ENCODE measurements around the gene SFXN5. TPM values are rescaled to one million over a fixed set of nuclear protein-coding genes. Genes with fewer than 3 reads are reported as not detected.

Gene SFXN5
- total RNA-seq, 2 experiments from 2014 or later = 15.7 to 18.6 TPM

- no peak for ATAC-seq
- Mint-ChIP-seq H3K27ac (no peak overlapping the region), H3K4me1 (ENCODE audit: low read depth) (no peaks in the 10 kb centered on the region), H3K36me3 (ENCODE audit: low read depth) (no peaks in the 10 kb centered on the region), H3K27me3 (ENCODE audit: low read depth) (no peaks in the 10 kb centered on the region), H3K9me3 (ENCODE audit: insufficient read depth) (no peaks in the 10 kb centered on the region), H3K4me3 (no peak overlapping the region)
- ChIA-PET POLR2A (no interaction called here), CTCF (no interaction called here)
- no peak for DNase-seq
Observed at GRCh38 chr2:73020306-73020656, 51.2 kb downstream of the SFXN5 start.

GRCh38 chr2:73018188-73018825, 53.2 kb downstream of the SFXN5 start:
- ChIA-PET CTCF (interaction anchor here (0.7 kb wide), 1 partner anchor 19 kb away, joined by 3 read pairs; no protein-coding TSS in a partner anchor), POLR2A (no interaction called here)
- Mint-ChIP-seq H3K36me3 (ENCODE audit: low read depth) (no peaks in the 10 kb centered on the region), H3K9me3 (ENCODE audit: insufficient read depth) (no peaks in the 10 kb centered on the region), H3K27ac (no peak overlapping the region), H3K4me3 (no peak overlapping the region), H3K27me3 (ENCODE audit: low read depth) (peaks cover 2% of the 10 kb centered on the region), H3K4me1 (ENCODE audit: low read depth) (no peaks in the 10 kb centered on the region)
- ATAC-seq (no peak), DNase-seq (no peak)

DNA sequence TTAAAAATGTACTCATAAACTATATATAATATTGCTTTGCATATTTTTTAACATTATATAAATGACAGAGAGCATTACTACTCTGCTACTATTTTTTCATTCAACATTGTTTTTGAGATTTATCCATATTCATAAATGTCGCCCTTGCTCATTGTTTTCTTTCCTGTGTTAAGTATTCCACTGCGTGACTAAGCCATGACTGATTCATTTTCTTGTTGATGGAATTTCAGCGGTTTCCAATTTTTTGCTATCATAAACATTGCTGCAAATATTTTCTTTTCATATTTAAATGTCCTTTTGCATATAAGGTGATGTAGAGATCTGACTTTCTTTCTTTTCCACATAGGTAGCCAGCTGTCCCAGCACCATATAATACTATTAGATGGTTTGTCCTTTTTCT, 57.6 kb downstream of the SFXN5 start:
- POLR2A ChIA-PET = no interaction called here
- Mint-ChIP-seq H3K9me3 (ENCODE audit: insufficient read depth) (no peaks in the 10 kb centered on the region), H3K36me3 (ENCODE audit: low read depth) (no peaks in the 10 kb centered on the region), H3K27me3 (ENCODE audit: low read depth) (peaks cover 3% of the 10 kb centered on the region), H3K27ac (no peak overlapping the region), H3K4me3 (no peak overlapping the region), H3K4me1 (ENCODE audit: low read depth) (no peaks in the 10 kb centered on the region)
- CTCF ChIA-PET = no interaction called here
- DNase-seq (no peak), ATAC-seq (no peak)

DNA sequence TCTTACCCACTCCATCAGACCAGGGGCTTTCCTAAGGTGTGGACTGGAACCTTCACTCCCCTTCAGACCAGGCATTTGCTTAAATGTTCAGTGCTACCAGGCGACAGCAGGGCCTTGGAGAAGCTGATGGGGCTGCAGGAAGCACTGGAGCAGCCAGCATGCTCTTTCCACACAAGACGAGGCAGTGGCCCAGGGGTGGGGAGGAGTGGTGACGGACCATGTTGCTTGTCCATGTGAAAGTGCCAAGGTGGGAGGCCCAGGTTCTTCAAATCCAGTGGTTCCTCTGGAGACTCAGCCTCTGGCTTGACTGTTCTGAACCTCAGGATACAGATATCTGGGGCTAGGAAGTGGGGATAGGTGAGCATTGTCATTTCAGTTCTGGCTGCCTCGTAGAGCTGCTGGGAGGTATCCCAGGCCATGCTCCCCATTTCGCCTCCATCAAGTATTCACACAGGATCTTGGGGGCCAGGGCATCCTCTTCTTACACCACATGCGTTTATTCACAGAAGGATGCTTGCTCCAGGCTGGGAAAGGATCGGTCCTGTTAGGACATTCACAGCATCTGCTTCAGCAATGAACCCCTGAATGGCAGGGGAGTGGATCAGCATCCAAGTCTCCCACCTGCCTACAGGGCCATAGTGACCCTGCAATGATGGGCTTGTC, 62.2 kb downstream of the SFXN5 start:
- Mint-ChIP-seq H3K27ac (no peak overlapping the region), H3K4me1 (ENCODE audit: low read depth) (no peaks in the 10 kb centered on the region), H3K27me3 (ENCODE audit: low read depth) (peaks cover 2% of the 10 kb centered on the region), H3K9me3 (ENCODE audit: insufficient read depth) (no peaks in the 10 kb centered on the region), H3K36me3 (ENCODE audit: low read depth) (no peaks in the 10 kb centered on the region), H3K4me3 (no peak overlapping the region)
- DNase-seq (no peak), ATAC-seq (no peak)
- ChIA-PET POLR2A (no interaction called here), CTCF (no interaction called here)

DNA sequence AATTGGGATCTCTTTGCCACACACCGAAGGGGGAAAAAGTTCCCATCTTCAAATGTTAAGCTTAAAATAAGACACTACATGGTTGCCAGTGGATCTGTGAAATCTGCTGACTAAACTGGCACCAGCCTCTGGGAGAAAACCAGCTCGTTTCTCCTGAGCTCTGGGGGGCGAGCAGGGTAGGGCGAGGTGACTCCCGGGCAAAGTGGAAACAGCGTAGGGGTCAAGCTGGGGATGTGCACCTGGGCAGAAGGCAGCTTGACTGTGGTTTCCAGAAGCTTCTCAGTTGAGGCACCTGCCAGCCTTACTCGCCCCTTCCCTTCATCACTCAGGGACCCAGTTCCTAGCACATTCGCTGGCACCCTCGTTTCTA, 62.8 kb downstream of the SFXN5 start:
- CTCF ChIA-PET = no interaction called here
- Mint-ChIP-seq H3K4me1 (ENCODE audit: low read depth) (no peaks in the 10 kb centered on the region), H3K27me3 (ENCODE audit: low read depth) (peaks cover 2% of the 10 kb centered on the region), H3K36me3 (ENCODE audit: low read depth) (no peaks in the 10 kb centered on the region), H3K27ac (no peak overlapping the region), H3K4me3 (no peak overlapping the region), H3K9me3 (ENCODE audit: insufficient read depth) (no peaks in the 10 kb centered on the region)
- POLR2A ChIA-PET = no interaction called here
- no peak for DNase-seq
- ATAC-seq = no peak

GRCh38 chr2:73007991-73008765, 63.3 kb downstream of the SFXN5 start:
- Mint-ChIP-seq H3K36me3 (ENCODE audit: low read depth) (no peaks in the 10 kb centered on the region), H3K9me3 (ENCODE audit: insufficient read depth) (no peaks in the 10 kb centered on the region), H3K27ac (no peak overlapping the region), H3K4me1 (ENCODE audit: low read depth) (no peaks in the 10 kb centered on the region), H3K4me3 (no peak overlapping the region), H3K27me3 (ENCODE audit: low read depth) (peaks cover 2% of the 10 kb centered on the region)
- DNase-seq (no peak), ATAC-seq (no peak)
- POLR2A ChIA-PET = no interaction called here
- CTCF ChIA-PET = no interaction called here

DNA sequence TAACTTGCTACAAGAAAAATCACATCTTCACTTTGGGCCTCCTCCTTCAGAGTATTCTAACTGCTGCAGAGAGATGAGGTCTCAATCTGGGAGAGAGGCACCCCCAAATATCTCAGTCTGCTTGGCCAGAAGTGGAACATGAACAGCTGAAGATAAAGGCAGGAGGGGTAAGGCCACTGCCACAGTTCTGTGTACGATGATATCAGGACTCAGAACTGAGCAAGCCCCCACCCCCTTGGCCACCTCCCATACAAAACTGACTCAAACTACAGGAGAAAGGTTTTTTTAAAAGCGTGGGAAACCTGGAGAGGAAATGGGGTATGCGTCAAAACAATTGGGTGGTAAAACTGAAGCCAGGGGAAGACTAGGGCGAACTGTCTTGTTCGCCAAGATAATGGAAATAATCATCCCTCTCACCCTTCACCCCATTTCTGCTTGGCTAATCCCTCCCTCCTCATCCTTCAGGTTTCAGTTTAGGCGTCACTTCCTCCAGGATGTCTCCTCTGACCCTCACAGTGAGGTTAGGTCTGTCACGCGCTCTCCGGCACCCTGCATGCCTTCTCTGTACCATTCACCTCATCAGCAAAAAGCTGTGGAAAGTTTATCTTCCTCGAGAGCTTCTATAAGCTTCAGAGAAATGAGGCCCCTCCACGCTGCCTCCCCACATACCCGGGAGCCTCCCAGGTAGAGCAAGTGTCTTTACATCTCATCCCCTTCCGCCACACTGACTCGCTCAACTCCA, 64.4 kb downstream of the SFXN5 start:
- ATAC-seq (no peak), DNase-seq (no peak)
- ChIA-PET POLR2A (no interaction called here), CTCF (no interaction called here)
- Mint-ChIP-seq H3K27me3 (ENCODE audit: low read depth) (peaks cover 2% of the 10 kb centered on the region), H3K9me3 (ENCODE audit: insufficient read depth) (no peaks in the 10 kb centered on the region), H3K4me3 (no peak overlapping the region), H3K4me1 (ENCODE audit: low read depth) (no peaks in the 10 kb centered on the region), H3K36me3 (ENCODE audit: low read depth) (no peaks in the 10 kb centered on the region), H3K27ac (no peak overlapping the region)

GRCh38 chr2:73004889-73005596, 66.5 kb downstream of the SFXN5 start:
- Mint-ChIP-seq H3K27me3 (ENCODE audit: low read depth) (no peaks in the 10 kb centered on the region), H3K36me3 (ENCODE audit: low read depth) (no peaks in the 10 kb centered on the region), H3K4me3 (no peak overlapping the region), H3K9me3 (ENCODE audit: insufficient read depth) (no peaks in the 10 kb centered on the region), H3K27ac (no peak overlapping the region), H3K4me1 (ENCODE audit: low read depth) (no peaks in the 10 kb centered on the region)
- ChIA-PET CTCF (interaction anchor here (1.7 kb wide), 1 partner anchor 172 kb away, joined by 6 read pairs; no protein-coding TSS in a partner anchor), POLR2A (no interaction called here)
- ATAC-seq (no peak), DNase-seq (no peak)

DNA sequence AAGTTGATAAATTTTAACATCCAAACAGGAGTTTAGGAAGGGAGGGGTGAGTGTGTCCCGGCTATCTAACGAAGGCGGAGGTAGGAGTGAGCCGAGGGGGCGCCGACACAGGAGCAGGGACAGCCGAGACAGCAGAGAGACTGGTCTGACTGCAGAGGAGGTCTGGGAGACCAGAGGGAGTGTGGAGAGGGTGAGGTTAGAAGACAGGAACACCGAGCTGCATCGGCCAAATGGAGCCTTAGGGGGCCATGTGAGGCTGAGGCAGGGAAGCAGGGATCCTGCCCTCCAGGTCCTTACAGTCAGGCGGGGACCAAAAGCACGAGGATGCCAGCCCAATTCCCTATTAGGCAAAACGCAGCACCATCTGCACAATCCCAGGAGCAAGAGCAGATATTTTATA, 67.0 kb downstream of the SFXN5 start:
- ChIA-PET CTCF (interaction anchor here (1.7 kb wide), 1 partner anchor 173 kb away, joined by 6 read pairs; no protein-coding TSS in a partner anchor), POLR2A (no interaction called here)
- no peak overlapping the region for H3K27ac Mint-ChIP-seq
- no peaks in the 10 kb centered on the region for H3K27me3 Mint-ChIP-seq (ENCODE audit: low read depth)
- no peaks in the 10 kb centered on the region for H3K9me3 Mint-ChIP-seq (ENCODE audit: insufficient read depth)
- H3K4me3 Mint-ChIP-seq = no peak overlapping the region
- ATAC-seq = no peak
- no peak for DNase-seq
- no peaks in the 10 kb centered on the region for H3K36me3 Mint-ChIP-seq (ENCODE audit: low read depth)
- H3K4me1 Mint-ChIP-seq (ENCODE audit: low read depth) = no peaks in the 10 kb centered on the region

GRCh38 chr2:73003027-73003426, 68.5 kb downstream of the SFXN5 start:
- Mint-ChIP-seq H3K4me1 (ENCODE audit: low read depth) (no peaks in the 10 kb centered on the region), H3K27me3 (ENCODE audit: low read depth) (no peaks in the 10 kb centered on the region), H3K9me3 (ENCODE audit: insufficient read depth) (no peaks in the 10 kb centered on the region), H3K36me3 (ENCODE audit: low read depth) (no peaks in the 10 kb centered on the region), H3K27ac (no peak overlapping the region), H3K4me3 (no peak overlapping the region)
- ATAC-seq = no peak
- ChIA-PET CTCF (interaction anchor here (1.4 kb wide), 1 partner anchor 9 kb away, joined by 7 read pairs; no protein-coding TSS in a partner anchor), POLR2A (no interaction called here)
- DNase-seq = no peak

- ATAC-seq = no peak
- CTCF ChIA-PET = no interaction called here
Observed at GRCh38 chr2:73000808-73001570, 70.5 kb downstream of the SFXN5 start.

More at GRCh38 chr2:73000808-73001570, 70.5 kb downstream of the SFXN5 start:
- Mint-ChIP-seq H3K36me3 (ENCODE audit: low read depth) (no peaks in the 10 kb centered on the region), H3K9me3 (ENCODE audit: insufficient read depth) (no peaks in the 10 kb centered on the region), H3K27ac (no peak overlapping the region), H3K4me1 (ENCODE audit: low read depth) (no peaks in the 10 kb centered on the region), H3K4me3 (no peak overlapping the region), H3K27me3 (ENCODE audit: low read depth) (no peaks in the 10 kb centered on the region)
- POLR2A ChIA-PET = no interaction called here
- no peak for DNase-seq
